OCI-LY1 (cell line): ENCODE measurements around the gene KANSL1.

Experiments used
- H2AFZ ChIP-seq: fragments of 200-600 bp; sonication (generic), shearing (Covaris generic); 2 replicates; pipeline ENCODE4 v1.6.0; 2014; ENCODE audit warnings: antibody characterized with exemption, mild to moderate bottlenecking, low read length
- H3F3A ChIP-seq: fragments of 200-600 bp; sonication (generic), shearing (Covaris generic); 2 replicates; pipeline ENCODE4 v1.6.0; 2014; ENCODE audit warnings: mild to moderate bottlenecking, antibody characterized with exemption, low read length, moderate library complexity; ENCODE audit not compliant: insufficient read depth
- H3K27ac ChIP-seq: fragments of 200-600 bp; sonication (generic); 2 replicates; pipeline ENCODE4 v1.5.1; 2014; ENCODE audit warnings: low read length, mixed run types, mild to moderate bottlenecking, low read depth; ENCODE audit not compliant: poor library complexity, severe bottlenecking
- H3K27me3 ChIP-seq: fragments of 200-600 bp; sonication (generic); 2 replicates; pipeline ENCODE4 v1.6.0; 2014; ENCODE audit warnings: antibody characterized with exemption, mild to moderate bottlenecking, low read length, moderate library complexity; ENCODE audit not compliant: insufficient read depth
- H3K36me3 ChIP-seq: fragments of 200-600 bp; sonication (generic); 2 replicates; pipeline ENCODE4 v1.6.1; 2014; ENCODE audit warnings: mild to moderate bottlenecking, antibody characterized with exemption, low read length, moderate library complexity, mixed read lengths; ENCODE audit not compliant: insufficient read depth
- H3K4me1 ChIP-seq: fragments of 200-600 bp; sonication (generic); 2 replicates; pipeline ENCODE4 v1.5.1; 2014; ENCODE audit warnings: mild to moderate bottlenecking, low read length, moderate library complexity; ENCODE audit not compliant: insufficient read depth, severe bottlenecking
- H3K4me2 ChIP-seq: fragments of 200-600 bp; sonication (generic), shearing (Covaris generic); 2 replicates; pipeline ENCODE4 v1.6.1; 2014; ENCODE audit warnings: low read length
- H3K4me3 ChIP-seq: fragments of 200-600 bp; sonication (generic); 2 replicates; pipeline ENCODE4 v1.5.1; 2014; ENCODE audit warnings: low read length, low read depth, mild to moderate bottlenecking, mixed read lengths; ENCODE audit not compliant: poor library complexity, severe bottlenecking
- H3K79me2 ChIP-seq: fragments of 200-600 bp; shearing (Covaris generic); 2 replicates; pipeline ENCODE4 v1.6.1; 2016; ENCODE audit warnings: mixed run types, low read length, mixed read lengths; ENCODE audit not compliant: insufficient read depth
- H3K9ac ChIP-seq: fragments of 200-600 bp; sonication (generic), shearing (Covaris generic); 2 replicates; pipeline ENCODE4 v1.6.1; 2014; ENCODE audit warnings: mild to moderate bottlenecking, low read length, mixed read lengths
- H3K9me2 ChIP-seq: fragments of 200-600 bp; sonication (generic), shearing (Covaris generic); 2 replicates; pipeline ENCODE4 v1.6.1; 2014; ENCODE audit warnings: low read depth, mild to moderate bottlenecking, low read length, mixed read lengths
- H3K9me3 ChIP-seq: fragments of 200-600 bp; shearing (Covaris generic); 2 replicates; pipeline ENCODE4 v1.6.1; 2014; ENCODE audit warnings: low read length, mixed read lengths
- H4K20me1 ChIP-seq: fragments of 200-600 bp; sonication (generic), shearing (Covaris generic); 2 replicates; pipeline ENCODE4 v1.6.0; 2016; ENCODE audit warnings: mild to moderate bottlenecking, low read length; ENCODE audit not compliant: insufficient read depth
- CTCF ChIP-seq: fragments of 200-600 bp; sonication (generic), shearing (Covaris generic); IDR thresholded peaks from 2 replicates; pipeline ENCODE4 v1.5.1; 2017; ENCODE audit warnings: mild to moderate bottlenecking, antibody characterized with exemption, low read length, moderate library complexity, mixed read lengths
- EZH2 ChIP-seq: fragments of 200-600 bp; sonication (generic), shearing (Covaris generic); IDR thresholded peaks from 2 replicates; pipeline ENCODE4 v1.8.0; 2017; ENCODE audit warnings: borderline replicate concordance, mixed run types, mild to moderate bottlenecking, antibody characterized with exemption, low read length, moderate library complexity, mixed read lengths

KANSL1 gene

DNA sequence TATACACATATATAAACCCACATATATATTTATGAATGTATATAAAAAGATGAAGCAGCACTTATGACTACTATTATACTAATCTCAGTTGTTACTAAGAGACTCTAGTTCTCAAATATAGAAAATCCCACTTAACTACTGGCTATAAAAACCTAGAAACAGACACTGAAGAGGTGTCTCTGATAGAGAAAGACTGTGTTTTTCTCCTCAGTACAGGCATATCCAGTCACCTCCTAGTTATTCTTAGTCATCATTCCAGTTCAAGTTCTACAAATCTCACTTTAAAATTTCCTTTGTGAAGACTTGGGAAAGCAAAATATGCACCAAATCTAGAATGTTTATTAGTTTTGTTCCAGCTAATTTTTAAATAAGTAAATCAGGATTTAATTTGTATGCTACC lies 100.2 kb downstream of the KANSL1 start:
- Histone ChIP-seq H3K4me1 (no peaks in the 10 kb centered on the region), H3K4me3 (no peak overlapping the region), H3K9me2 (no peaks in the 10 kb centered on the region), H3K9me3 (no peaks in the 10 kb centered on the region), H3K79me2 (peaks cover 41% of the 10 kb centered on the region), H3K4me2 (no peak overlapping the region), H3K36me3 (peaks cover 34% of the 10 kb centered on the region; the same call in 1 of the 2 replicates), H3K27ac (no peak overlapping the region), H3K27me3 (no peaks in the 10 kb centered on the region), H2AFZ (no peak overlapping the region), H4K20me1 (no peaks in the 10 kb centered on the region), H3F3A (no peaks in the 10 kb centered on the region), H3K9ac (no peak overlapping the region)
- no peak for TF ChIP-seq EZH2
- TF ChIP-seq CTCF = no peak

GRCh38 chr17:46090871-46091270 lies 102.4 kb downstream of the KANSL1 start:
- Histone ChIP-seq H3K36me3 (peaks cover 41% of the 10 kb centered on the region; the same call in 1 of the 2 replicates), H2AFZ (no peak overlapping the region), H3K9me3 (no peaks in the 10 kb centered on the region), H3K4me3 (no peak overlapping the region), H3K4me2 (no peak overlapping the region), H3K4me1 (no peaks in the 10 kb centered on the region), H3K27ac (no peak overlapping the region), H3K27me3 (no peaks in the 10 kb centered on the region), H3K79me2 (peaks cover 26% of the 10 kb centered on the region), H3F3A (no peaks in the 10 kb centered on the region), H3K9ac (no peak overlapping the region), H3K9me2 (no peaks in the 10 kb centered on the region), H4K20me1 (no peaks in the 10 kb centered on the region)
- TF ChIP-seq EZH2 = no peak
- TF ChIP-seq CTCF = no peak

DNA sequence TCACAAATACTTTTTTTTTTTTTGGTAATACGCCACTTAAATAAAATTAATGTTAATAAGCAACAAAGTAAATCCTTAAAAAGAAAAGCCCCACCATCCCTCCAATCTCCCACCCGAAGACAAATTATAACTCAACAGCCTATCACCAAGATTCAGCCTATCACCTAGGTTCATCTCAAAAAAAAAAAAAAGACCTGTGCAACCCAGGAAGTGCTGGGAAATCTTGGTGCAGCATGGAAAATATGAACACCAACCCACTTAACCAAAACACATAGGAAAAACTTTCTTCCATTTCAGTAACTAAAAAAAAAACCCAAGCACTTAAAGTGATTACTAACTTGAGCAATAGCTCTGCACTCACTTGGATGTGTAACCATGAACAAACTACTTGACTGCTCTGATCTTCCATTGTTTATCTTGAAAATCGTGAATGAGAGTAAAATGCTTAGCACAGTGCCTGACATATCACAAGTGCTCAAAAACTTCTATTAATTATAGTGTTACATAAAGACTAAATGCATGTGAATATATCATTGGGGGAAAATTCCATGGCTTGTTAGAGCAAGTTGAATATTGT lies 103.8 kb downstream of the KANSL1 start:
- TF ChIP-seq CTCF = no peak
- TF ChIP-seq EZH2 = no peak
- Histone ChIP-seq H3K79me2 (peaks cover 12% of the 10 kb centered on the region; the same call in 1 of the 2 replicates), H3K9me2 (no peaks in the 10 kb centered on the region), H4K20me1 (no peaks in the 10 kb centered on the region), H3K27ac (no peak overlapping the region), H3K9ac (no peak overlapping the region), H3K36me3 (peaks cover 39% of the 10 kb centered on the region; the same call in 1 of the 2 replicates), H3K27me3 (no peaks in the 10 kb centered on the region), H2AFZ (no peak overlapping the region), H3K4me1 (no peaks in the 10 kb centered on the region), H3K9me3 (no peaks in the 10 kb centered on the region), H3F3A (no peaks in the 10 kb centered on the region), H3K4me3 (no peak overlapping the region), H3K4me2 (no peak overlapping the region)
